HT1080 (cell line): ENCODE data around the gene CCSER1. TPM values are rescaled to one million over a fixed set of nuclear protein-coding genes. Genes with fewer than 3 reads are reported as not detected.
"Not testable (repeated sequence)": the region's sequence is repeated elsewhere in the genome, so short reads cannot be mapped to it uniquely, and the experiment has no call there.

Source experiments
- DNase-seq: peaks from one replicate; pipeline ENCODE4 v3.0.0-alpha.2; 2015; ENCODE audit warnings: low read depth
- total RNA-seq: library from RNA; depleted of rRNA; stranded (reverse); fragments of >200 nt; shearing (Covaris generic); gene quantifications from 2 replicates; pipeline ENCODE4 v1.2.3, GENCODE V29; 2014

Gene CCSER1
- total RNA-seq, 1 experiment from 2014 or later: 0.16 TPM

DNA sequence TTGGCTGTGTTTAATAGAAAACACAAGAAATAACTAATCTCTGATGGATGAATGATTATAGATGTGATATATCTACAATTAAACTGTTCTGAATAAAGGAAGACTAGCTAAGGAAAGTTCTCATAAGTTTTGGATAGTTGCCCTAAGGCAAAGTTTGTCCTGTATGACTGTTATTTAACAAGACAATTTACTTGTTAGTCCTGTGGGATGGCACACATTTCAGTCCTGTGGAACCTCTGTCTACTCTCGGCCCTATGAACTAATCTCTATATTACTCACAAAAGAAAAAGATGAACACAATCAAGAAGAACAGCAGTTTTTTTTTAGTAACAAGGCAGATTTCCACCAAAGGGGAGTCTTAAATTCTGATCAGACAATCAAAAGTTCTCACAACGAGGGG is 314.6 kb downstream of the CCSER1 start:
- DNase-seq: no peak

DNA sequence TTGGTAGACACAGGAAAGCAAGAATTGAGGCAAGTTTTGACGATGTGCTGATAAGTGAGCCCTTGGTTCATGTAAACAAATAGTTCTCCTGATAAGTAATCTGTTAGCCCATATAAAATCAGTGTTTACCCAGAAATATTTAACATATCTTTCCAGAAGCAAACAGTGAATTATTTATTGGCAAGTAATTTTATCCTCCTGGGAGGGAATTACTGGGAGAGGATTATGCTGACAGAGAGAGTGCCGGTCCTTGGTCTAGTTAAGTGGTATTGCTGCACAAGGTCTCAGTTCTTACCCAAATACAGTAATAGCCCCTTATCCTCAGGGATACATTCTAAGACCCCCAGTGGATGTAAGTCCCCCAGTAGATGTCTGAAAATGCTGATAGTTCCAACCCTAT is 315.4 kb downstream of the CCSER1 start:
- DNase-seq: no peak

DNA sequence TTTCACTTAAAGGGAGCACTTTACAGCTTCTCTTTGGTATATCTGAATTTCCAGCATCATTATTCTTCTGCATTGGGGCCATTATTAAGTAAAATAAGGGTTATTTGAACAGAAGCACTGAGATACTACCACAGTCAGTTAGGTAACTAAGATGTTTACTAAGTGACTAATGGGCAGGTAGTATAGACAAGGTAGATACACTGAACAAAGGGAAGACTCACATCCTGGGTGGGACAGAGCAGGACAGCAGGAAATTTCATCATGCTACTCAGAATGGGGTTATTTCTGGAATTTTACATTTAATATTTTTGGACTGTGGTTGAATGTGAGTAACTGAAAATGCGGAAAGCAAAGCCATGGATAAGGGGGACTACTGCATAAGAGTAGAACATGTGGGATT is 316.0 kb downstream of the CCSER1 start:
- peak; percentile 3 for DNase-seq

DNA sequence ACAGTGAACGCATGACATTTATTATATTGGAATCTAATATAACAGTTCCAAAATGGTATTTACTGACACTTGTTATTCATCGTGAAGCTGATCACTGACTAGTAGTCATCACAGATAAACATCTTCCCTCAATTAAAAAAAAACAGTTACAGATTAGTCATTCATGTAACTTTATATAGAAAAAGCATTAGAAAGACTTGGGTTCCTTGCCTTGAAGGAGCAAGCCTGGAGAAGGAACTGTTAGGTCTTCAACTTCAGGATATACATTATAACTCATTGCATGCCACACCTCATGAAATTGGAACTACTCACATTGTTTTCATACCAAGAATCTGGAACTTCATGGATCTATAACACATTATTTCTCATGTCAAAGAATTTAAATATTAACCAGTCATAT is 317.7 kb downstream of the CCSER1 start:
- DNase-seq: no peak

DNA sequence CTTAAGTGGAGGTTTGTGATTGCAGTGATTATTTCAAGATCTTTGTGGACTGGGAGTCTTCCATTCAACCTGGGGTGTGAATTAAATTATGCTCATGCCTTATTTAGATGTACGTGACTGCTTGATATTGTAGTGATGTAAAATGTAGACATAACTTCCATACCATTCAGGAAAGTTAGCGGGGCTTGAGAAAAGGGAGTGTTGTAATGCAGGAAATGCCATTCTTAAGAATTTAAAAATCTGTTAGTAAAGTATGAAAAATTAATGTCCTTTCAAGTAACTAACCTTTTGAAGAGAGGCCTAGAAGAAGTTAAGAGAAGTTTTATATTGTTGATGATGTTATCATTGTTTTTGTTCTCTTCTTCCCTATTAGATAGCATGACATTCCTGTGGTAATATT is 318.2 kb downstream of the CCSER1 start:
- DNase-seq: no peak

DNA sequence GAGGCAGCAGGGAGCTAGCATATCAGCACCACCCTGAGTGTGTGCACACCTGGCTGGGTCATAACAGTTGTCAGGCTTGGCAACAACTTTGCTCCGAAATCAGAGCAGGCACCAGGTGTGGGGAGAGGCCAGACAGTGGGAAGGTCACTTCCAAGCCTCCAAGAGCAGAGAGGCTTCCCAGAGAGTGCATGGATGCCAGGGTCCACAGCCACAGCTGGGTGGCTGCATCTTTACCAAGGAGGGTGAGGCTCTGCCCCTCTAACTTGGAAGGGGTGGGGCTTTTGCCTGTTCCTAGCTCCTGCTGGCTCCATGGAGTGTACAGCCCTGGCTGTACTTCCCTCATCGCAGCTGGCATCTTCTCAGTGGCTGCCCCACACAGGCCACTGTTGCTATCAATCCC is 322.4 kb downstream of the CCSER1 start:
- no peak for DNase-seq

DNA sequence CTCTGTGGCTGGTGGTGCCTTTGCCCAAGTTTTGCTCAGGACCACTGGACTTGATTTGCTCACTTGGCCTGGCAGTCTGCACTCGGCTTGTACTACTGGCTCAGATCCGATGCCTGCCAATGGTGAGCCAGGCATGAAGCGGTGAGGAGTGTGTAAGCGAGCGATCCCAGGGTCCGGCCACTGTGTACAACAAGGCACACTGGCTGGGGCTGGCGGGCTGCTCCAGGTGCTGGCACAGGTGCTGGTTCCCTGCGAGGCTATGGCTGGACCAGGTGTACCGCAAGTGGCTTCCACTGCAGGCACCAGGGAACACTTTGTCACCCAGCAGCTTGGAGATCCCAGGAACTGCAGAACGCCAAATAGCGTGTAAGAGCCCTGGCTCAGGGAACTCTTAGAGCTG is 329.7 kb downstream of the CCSER1 start:
- DNase-seq: no peak

DNA sequence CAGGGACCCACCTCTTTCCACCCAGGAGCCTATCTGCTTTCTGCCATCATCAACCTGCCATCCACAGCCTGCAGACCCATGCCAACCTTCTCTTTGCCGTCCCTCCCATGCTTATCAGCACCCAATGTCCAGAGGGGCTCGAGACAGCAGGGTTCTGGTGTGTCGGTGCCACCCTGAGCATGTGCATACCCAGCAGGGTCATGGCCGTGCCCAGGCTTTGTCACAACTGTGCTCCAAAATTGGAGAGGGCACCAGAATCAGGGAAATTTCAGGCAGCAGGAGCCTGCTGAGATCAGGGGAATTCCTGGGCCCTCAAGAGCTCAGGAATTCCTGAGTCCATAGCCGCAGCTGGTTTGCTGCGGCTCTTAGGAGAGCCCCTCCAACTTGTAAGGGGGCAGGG is 330.6 kb downstream of the CCSER1 start:
- no peak for DNase-seq

DNA sequence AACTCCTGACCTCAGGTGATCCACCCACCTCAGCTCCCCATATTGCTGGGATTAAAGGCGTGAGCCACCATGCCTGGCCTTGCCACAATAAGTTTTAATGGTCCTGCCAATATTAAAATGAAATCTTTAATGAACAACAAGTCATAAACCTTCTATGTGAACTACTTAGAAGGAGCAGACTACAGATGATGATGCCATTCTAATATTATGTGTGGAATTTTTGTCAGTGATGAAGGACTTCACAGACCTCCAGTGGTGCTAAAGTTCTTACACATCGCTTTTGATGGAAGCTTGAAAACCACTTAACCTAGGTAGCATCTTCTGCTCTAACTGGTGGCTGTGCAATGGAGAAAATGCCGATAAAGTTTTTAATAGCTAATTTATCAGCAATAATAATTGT is 331.4 kb downstream of the CCSER1 start:
- no peak for DNase-seq

DNA sequence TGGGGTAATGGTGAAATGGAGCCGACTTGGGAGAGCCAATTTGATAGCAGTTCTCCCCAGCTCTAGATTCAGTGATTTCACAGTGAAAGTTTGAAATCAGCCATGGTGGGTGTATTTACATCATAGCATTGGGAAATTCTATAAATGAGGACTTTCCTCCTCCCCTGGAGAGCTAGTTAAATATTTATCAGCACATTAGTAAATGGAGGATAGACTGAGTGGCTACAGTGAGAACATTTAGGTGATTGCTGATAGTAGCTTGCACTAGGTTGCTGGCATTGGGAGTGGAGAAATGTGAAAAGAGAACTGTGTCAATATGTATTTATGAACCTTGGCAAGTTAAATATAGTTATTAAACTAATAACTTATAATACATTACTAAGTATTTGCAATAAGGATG is 347.3 kb downstream of the CCSER1 start:
- DNase-seq: no peak

DNA sequence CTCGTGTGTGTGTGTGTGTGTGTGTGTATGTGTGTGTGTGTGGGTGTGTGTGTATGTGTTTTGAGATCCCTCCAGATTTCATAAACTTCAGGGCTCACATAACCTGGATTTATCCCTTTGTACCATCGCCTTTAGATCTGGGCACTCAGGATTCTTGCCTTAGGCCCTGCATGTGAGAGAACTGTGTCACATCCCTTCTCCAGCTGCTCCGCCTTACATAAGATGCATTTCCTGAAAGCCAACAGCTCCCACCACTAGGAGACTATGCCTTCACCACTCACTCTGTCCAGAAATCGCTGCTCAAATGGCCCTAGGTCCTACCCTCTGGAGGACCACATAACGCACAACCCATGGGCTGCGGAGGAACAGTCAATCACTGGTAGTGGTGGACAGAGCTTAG is 348.8 kb downstream of the CCSER1 start:
- DNase-seq: no peak

DNA sequence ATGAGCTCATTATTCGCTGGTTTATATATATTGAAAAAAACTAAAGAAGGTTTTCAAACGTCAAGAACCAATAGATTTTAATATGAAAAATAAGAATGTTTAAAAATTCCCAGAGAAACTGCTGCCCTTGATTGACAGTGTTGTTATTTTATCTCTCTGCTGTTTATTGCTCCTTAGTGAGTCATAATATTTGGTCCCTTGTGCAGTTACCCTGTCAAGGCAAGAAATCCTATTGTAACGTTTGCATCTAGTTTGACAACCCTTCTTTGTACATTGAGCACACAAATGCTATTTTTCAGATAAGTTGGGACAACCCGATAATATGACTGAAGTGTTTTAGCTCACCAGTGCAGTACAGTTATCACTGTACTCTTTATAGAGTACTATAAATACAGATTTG is 349.4 kb downstream of the CCSER1 start:
- DNase-seq: no peak

DNA sequence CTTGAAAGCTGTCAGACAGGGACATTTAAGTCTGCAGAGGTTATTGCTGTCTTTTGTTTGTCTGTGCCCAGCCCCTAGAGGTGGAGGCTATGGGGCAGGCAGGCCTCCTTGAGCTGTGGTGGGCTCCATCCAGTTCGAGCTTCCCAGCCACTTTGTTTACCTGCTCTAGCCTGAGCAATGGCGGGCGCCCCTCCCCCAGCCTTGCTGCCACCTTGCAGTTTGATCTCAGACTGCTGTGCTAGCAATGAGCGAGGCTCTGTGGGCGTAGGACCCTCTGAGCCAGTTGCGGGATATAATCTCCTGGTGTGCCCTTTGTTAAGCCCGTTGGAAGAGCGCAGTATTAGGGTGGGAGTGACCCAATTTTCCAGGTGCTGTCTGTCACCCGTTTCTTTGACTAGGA is 357.7 kb downstream of the CCSER1 start:
- DNase-seq: not testable (repeated sequence)

DNA sequence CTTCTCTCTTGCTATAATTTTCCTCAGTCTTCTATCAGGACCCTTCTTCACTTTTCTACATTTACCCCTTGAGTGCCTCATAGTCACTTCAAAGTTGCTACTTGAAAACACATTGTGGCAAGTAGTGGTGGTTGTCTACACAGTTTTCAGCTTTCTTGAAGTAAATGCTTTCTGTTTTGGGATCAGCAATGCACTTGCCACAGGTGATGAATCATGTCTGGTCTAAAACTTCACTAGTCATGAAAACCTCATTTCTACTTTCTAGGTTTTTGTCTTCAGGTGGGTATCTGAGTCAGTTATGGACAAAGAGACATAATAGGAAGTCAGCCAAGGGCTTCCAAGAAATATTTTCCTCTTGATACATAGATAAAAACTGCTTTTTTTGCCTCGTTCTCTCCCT is 359.2 kb downstream of the CCSER1 start:
- DNase-seq: no peak

DNA sequence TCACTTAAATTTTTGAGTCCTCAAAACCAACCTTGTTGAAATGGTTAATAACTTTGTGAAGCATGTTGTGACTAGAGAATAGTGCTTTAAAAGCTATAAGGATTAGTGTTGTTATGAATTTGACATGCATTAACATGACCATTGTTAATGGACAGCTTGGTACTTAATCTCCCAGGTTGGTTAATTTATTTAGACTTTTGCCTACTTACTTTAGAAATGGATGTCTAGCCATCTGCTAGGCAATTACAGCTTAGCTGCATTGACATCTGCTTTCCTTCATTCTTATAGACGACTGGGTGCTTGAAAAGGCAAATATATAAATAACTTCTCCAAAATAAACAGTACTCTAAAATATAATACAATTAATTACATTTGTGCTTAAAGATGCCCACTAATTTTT is 368.0 kb downstream of the CCSER1 start:
- DNase-seq: no peak

DNA sequence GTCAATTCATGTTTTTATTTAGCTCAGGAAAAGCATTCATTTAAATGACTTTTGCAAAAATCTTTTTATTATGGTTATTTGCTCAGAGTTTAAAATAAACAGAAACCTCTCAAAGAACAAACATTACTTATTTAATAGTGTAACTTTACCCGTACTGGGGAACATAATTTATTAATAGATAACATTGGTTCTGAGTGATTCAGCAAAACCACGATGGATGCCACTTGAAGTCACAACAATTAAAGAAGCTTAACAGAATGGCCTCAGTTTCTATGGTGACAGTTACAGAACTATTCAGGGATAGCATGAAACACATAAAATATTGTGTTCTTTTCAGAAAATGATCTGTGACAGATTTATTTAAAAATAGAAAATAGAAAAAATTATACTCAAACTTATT is 368.7 kb downstream of the CCSER1 start:
- no peak for DNase-seq

DNA sequence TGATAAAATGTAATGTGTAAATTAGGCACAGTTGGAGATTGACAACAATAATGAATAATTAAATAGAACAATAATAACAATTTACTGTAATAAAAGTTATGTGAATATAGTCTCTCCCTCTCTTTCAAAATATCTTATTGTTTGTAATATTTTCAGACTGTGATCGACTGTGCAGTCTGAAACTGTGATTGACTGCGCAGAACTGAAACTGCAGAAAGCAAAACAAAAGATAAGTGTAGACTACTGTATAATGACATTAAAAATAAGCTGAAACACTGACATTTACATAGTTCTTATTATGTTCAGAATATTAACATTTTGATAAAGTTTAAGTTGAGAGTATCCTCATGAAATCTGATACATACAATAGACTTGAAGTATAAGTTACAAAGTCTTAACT is 371.0 kb downstream of the CCSER1 start:
- DNase-seq: no peak

DNA sequence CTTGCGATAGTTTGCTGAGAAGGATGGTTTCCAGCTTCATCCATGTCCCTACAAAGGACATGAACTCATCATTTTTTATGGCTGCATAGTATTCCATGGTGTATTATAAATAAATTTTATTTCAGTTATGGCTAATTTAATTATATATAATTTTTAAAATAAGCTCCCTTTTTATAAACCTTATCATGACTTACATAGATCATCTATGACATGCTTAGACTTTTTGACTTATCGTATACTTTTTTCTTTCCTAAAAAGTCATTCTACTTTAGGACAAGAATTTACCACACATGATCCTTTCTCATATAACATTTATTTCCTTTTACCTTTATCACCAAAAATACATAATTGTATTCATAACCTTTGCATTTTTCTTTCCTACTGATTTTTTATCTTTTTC is 376.5 kb downstream of the CCSER1 start:
- no peak for DNase-seq

DNA sequence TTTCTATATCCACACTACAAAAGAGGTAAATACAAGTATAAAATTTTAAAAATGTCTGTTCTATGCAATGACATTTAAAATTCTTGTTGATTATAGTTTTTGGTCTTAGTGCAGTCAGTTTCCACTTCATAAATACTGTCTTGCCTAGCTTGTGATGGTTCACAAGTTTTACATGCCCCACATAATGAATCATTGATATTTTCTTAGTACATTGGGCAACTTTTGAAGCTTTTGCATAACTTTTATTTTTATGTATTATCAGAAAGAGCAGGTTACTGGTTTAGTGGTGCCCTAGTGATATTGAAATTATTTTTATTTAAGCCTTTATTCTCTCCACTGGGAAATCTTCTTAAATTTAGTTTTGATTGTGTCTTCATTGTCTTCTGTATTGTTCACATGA is 388.0 kb downstream of the CCSER1 start:
- DNase-seq: no peak

DNA sequence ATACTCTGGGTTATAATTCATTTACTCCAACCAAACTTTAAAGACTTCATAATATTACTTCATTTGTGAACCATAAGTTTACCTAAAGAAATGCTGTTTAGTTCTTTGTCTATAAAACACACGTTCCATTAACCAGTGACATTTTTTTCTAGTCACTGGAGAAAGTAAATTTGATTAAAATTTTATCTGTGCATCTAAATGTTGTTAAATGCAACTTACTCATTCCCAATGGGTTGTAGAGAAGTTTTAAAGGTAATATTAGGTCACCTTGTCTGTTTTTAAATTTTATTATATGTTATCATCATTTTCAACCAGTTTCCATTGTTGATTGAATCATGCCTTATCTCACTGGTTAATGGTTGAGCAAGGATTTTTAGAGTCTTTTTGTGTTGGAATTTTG is 401.4 kb downstream of the CCSER1 start:
- no peak for DNase-seq

DNA sequence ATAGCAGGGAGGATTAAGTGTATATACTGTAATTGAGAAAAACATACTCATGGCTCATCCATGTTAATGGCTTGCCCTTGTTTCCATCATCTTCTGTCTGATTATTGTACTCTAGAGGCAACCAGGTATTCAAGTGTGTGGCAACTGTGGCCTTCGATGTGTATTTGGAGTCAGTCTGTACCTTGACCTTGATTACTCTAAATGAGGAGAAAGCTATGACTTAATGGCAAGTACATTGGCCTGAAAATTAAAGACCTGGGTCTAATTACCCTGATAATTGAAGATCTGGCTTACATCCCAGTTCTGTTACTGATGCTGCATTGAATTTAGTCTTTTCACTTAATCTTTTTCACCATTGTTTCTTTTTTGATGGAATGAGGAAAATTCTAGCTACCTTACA is 409.2 kb downstream of the CCSER1 start:
- no peak for DNase-seq

DNA sequence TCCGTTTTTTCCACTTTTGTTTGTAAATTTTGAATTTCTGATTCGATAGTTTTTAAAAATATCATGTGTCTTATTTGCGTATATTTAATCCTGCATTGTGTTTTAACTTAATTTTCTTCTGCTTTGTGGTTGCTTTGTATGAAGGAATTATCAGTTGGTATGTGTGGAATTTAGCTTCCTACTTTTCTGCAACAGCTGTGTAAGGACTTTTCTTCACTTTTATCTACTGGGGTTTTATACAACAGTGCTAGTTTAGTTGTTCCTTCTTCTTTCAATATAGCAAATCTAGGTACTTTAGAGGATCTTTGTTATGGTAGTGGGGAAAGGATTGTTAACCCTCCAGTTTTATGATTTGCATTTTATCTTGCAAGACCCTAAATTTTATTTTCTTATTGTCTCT is 410.3 kb downstream of the CCSER1 start:
- no peak for DNase-seq

DNA sequence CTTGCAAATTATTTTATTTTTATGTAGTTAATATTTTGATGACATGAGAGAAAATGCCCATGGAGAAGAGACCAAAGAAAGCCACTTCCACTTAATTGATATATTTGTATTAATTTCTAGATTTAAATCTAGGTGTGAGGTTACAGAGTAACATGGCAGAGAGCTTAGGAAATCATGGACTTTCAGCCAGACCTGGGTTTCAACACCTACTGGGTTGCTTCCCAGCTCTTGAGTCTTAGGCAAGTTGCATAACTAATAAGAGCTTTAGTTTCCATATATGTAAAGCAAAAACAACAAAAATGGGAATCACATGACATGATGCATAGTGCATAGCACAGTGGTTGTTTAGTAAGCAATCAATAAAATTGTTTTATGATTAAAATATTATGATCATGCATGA is 413.3 kb downstream of the CCSER1 start:
- DNase-seq: no peak

DNA sequence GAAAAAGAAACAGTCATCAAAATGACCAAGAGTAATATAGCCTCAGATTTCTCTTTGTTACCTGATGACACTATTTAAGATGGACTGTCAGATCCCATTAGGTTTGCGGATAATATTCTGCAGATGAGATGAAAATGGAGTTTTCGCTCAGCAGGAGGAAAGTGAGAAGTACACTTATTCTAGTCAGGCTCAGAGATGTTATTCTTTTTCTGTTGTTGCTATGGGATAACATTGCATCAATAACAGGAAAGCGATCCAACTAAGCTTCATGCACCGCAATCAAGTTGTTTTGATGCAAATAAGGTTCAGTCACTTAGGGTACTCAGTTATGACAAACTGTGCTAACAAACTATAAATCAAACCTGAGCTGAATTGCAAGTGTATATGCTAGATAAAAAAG is 415.0 kb downstream of the CCSER1 start:
- no peak for DNase-seq
